Body of pancreas (tissue), 4 donors: ENCODE measurements around the gene TRIM37.

Experiments
- CTCF ChIP-seq, 7 experiments: fragments of 450-650 bp in 4 of 7; fragments of 200-600 bp in 3 of 7; sonication (generic) in 3 of 7; IDR thresholded peaks; one replicate each; pipeline ENCODE4 v1.5.1; 2016 to 2019; ENCODE audit warnings: antibody characterized with exemption in 7 of 7
- POLR2A ChIP-seq, 3 donors: fragments of 450-650 bp; IDR thresholded peaks; one replicate each; pipeline ENCODE4 v1.6.1; 2016; ENCODE audit warnings: antibody characterized with exemption in 3 of 3, mild to moderate bottlenecking in 2 of 3

- TF ChIP-seq CTCF (IDR thresholded peaks at IDR 0.05) (no peak), POLR2A (IDR thresholded peaks at IDR 0.05) (no peak)
These were observed 96.7 kb downstream of the TRIM37 start for GRCh38 chr17:59010026-59010425.
